GM12878 (cell line): ENCODE measurements around the gene TSHB. TPM values are rescaled to one million over a fixed set of nuclear protein-coding genes. Genes with fewer than 3 reads are reported as not detected.

Experiments used
- ATAC-seq: fragments of 200-7000 bp; cut with Tn5 transposase; 3 replicates; pipeline ENCODE4 v1.9.1; 2020; ENCODE audit warnings: mild to moderate bottlenecking, moderate library complexity
- BruUV-seq: library from RNA; stranded (reverse); fragments of 400-500 nt; replicated peaks from 2 replicates; lab custom pipeline; 2021; lab: Mats Ljungman, UMichigan
- CTCF ChIA-PET: fragments of 300-600 bp; sonication (Branson Sonifier 250); formaldehyde crosslinking; extraction: SDS; loops from one replicate; lab custom pipeline; 2021; ENCODE audit warnings: inconsistent platforms; lab: Yijun Ruan, JAX
- POLR2A ChIA-PET: fragments of 350-600 bp; formaldehyde crosslinking; extraction: SDS; loops from one replicate; lab custom pipeline; 2021; ENCODE audit warnings: inconsistent platforms; lab: Charles Lee
- RAD21 ChIA-PET: fragments of 300-600 bp; sonication (Branson Sonifier 250); formaldehyde crosslinking; loops from one replicate; lab custom pipeline; 2023; ENCODE audit warnings: antibody characterized with exemption; ENCODE audit not compliant: unreplicated experiment; lab: Charles Lee
- SMC1A ChIA-PET: fragments of 300-600 bp; sonication (Branson Sonifier 250); formaldehyde crosslinking; loops from one replicate; lab custom pipeline; 2023; ENCODE audit not compliant: unreplicated experiment, uncharacterized antibody; lab: Charles Lee
- DNase-seq: peaks from one replicate; pipeline ENCODE4 v3.0.0-alpha.2; 2011; ENCODE audit warnings: low read depth, low spot score
- FAIRE-seq: peaks from 3 replicates; lab custom pipeline; 2011; peaks lifted over from hg19 to GRCh38; lab: Jason Lieb, UNC
- H2AFZ ChIP-seq: 2 replicates; pipeline ENCODE4 v1.6.0; 2011; ENCODE audit warnings: low read depth, low read length, control low read depth; ENCODE audit not compliant: control insufficient read depth
- H3K27ac ChIP-seq: 2 replicates; pipeline ENCODE4 v1.5.1; 2011; ENCODE audit warnings: control low read depth; ENCODE audit not compliant: control insufficient read depth, insufficient read depth
- H3K27me3 ChIP-seq, 2 experiments: replicated peaks in 1 of 2; 2 replicates each; pipeline versions ENCODE4 v1.6.0 to v1.6.1; 2011; ENCODE audit warnings: low read length in 1 of 2; ENCODE audit not compliant: control insufficient read depth in 2 of 2, insufficient read depth in 2 of 2
- H3K36me3 ChIP-seq, 2 experiments: 2 replicates each; pipeline ENCODE4 v1.5.1; 2011; ENCODE audit warnings: low read length in 1 of 2; ENCODE audit not compliant: control insufficient read depth in 2 of 2, insufficient read depth in 2 of 2
- H3K4me1 ChIP-seq: 2 replicates; pipeline ENCODE4 v1.6.1; 2011; ENCODE audit warnings: mild to moderate bottlenecking, low read length, moderate library complexity, mixed read lengths; ENCODE audit not compliant: control insufficient read depth, insufficient read depth
- H3K4me2 ChIP-seq: 2 replicates; pipeline ENCODE4 v1.6.0; 2011; ENCODE audit warnings: control low read depth; ENCODE audit not compliant: control insufficient read depth, insufficient read depth
- H3K4me3 ChIP-seq: fragments of 200-600 bp; sonication (generic); 2 replicates; pipeline ENCODE4 v1.5.1; 2016
- H3K79me2 ChIP-seq: 2 replicates; pipeline ENCODE4 v1.6.0; 2011; ENCODE audit warnings: low read length; ENCODE audit not compliant: control insufficient read depth, insufficient read depth
- H3K9ac ChIP-seq: 2 replicates; pipeline ENCODE4 v1.8.0; 2011; ENCODE audit warnings: low read length, control low read depth, mixed read lengths; ENCODE audit not compliant: control insufficient read depth, insufficient read depth
- H3K9me3 ChIP-seq: replicated peaks from 3 replicates; pipeline ENCODE4 v1.5.1; 2011; ENCODE audit warnings: mild to moderate bottlenecking, low read length; ENCODE audit not compliant: control insufficient read depth, insufficient read depth
- H4K20me1 ChIP-seq: 2 replicates; pipeline ENCODE4 v1.6.0; 2011; ENCODE audit not compliant: control insufficient read depth, insufficient read depth
- HCFC1 ChIP-seq: fragments of 150-350 bp; IDR thresholded peaks from 2 replicates; pipeline ENCODE4 v1.6.1; 2014; ENCODE audit warnings: low read length
- KDM1A ChIP-seq: fragments of 200-600 bp; sonication (generic); IDR thresholded peaks from 2 replicates; pipeline ENCODE4 v1.6.1; 2016; ENCODE audit warnings: borderline replicate concordance
- NBN ChIP-seq: fragments of 450-650 bp; IDR thresholded peaks from 2 replicates; pipeline ENCODE4 v1.6.1; 2016
- POU2F2 ChIP-seq: IDR thresholded peaks from 3 replicates; pipeline ENCODE4 v1.6.1; 2011; ENCODE audit warnings: low read depth, mild to moderate bottlenecking, low read length, borderline replicate concordance
- RBBP5 ChIP-seq: fragments of 200-600 bp; sonication (generic); conservative IDR thresholded peaks from 2 replicates; pipeline ENCODE4 v1.6.1; 2016
- SMARCA5 ChIP-seq: fragments of 450-650 bp; IDR thresholded peaks from 2 replicates; pipeline ENCODE4 v1.6.1; 2017; ENCODE audit warnings: mild to moderate bottlenecking
- TCF3 ChIP-seq: IDR thresholded peaks from 2 replicates; pipeline ENCODE4 v1.6.1; 2012; ENCODE audit warnings: low read depth, mild to moderate bottlenecking, low read length, borderline replicate concordance; ENCODE audit not compliant: insufficient read depth
- WGBS: methylation state at CpG from one replicate; pipeline ENCODE4 v1.1.6; 2016; ENCODE audit warnings: low lambda C conversion rate; ENCODE audit not compliant: insufficient replicate concordance, insufficient coverage; ENCODE audit errors: missing lambda C conversion rate; 5-methylcytosine and 5-hydroxymethylcytosine counted together
- in situ Hi-C: fragments of 300-500 bp; cut with MboI; formaldehyde crosslinking; loops from 9 replicates; pipeline ENCODE4 v1.14.3; 2018; ENCODE audit warnings: mixed read lengths
- intact Hi-C: fragments of 100-400 bp; cut with micrococcal nuclease; formaldehyde crosslinking; loops from one replicate; pipeline ENCODE4 v1.14.2; 2022; ENCODE audit not compliant: unreplicated experiment
- polyA plus RNA-seq, 11 experiments: library from polyadenylated mRNA; depleted of rRNA in 4 of 11; unstranded in 6 of 11; stranded (reverse) in 5 of 11; fragments of >200 nt; fragmentation: Nextera tagmentation in 4 of 11; fragmentation: Illumina TruSeq in 1 of 11; extraction: Ambion mirVana in 4 of 11; extraction: Trizol in 1 of 11; gene quantifications; 1 replicate in 1 of 11; 2 replicates in 10 of 11; pipeline versions ENCODE4 v1.2.1 to v1.2.3, GENCODE V29; 2011 to 2016; ENCODE audit warnings: inconsistent platforms in 2 of 11, missing spikeins in 2 of 11, low read depth in 1 of 11
- total RNA-seq, 4 experiments: library from RNA; depleted of rRNA in 3 of 4; stranded (reverse); fragments of >200 nt in 3 of 4; fragmentation: Illumina TruSeq in 1 of 4; extraction: Trizol in 1 of 4; gene quantifications; 2 replicates each; pipeline versions ENCODE4 v1.2.1 to v1.2.3, GENCODE V29; 2013 to 2021
- TF ChIP-seq, protein P1 (sequence below): fragments of 450-650 bp; IDR thresholded peaks from 2 replicates; pipeline ENCODE4 v1.6.1; 2018; ENCODE audit warnings: mild to moderate bottlenecking, low read depth, moderate library complexity; ENCODE audit not compliant: partially characterized antibody
- TF ChIP-seq, protein P2 (sequence below): fragments of 450-650 bp; IDR thresholded peaks from 2 replicates; pipeline ENCODE4 v1.6.1; 2018; ENCODE audit warnings: borderline replicate concordance, mild to moderate bottlenecking; ENCODE audit not compliant: partially characterized antibody

Gene TSHB
- total and polyA plus RNA-seq, 10 of the 15 experiments (the other 5 are each of a cell fraction or from before 2014, with no cell fraction given), result not detected

DNA sequence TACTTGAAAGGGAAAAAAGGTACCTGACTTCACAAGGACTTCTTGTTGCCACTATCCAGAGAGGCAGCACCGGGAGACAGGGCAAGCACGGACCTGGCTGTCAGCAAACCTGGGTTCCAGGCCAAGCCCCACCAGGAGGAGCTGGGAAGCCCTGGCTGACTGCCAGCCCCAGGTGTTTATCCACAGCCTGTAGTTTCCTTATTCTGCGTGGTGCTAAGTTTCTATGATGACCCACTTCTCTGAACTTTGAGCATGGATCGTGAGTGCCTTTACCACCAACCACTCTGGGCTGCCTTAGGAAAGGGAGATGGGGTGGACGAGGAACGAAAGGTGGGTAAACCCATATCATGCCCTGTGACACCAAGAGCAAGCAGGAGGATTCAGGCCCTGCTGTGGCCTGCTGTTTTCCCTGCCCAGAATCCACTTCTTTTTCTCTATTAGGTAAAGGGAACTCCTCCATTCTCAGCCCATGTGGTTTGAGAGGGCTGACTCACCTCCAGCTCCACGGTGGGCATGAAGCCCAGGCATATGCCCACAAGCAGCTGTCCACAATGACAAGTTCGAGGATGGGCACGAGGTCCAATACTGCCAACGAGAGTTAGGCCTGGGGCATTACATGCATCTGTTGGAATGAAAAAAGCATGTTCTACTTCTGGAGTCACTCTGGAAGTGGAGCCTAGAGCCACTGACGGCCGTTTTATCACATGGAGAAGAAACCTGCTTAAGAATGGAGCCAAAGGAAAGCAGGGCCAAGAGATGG, 39.4 kb downstream of the TSHB start:
- DNase-seq, result no peak
- SMC1A ChIA-PET, result interaction anchor here (0.8 to 6.2 kb wide), 2 partner anchors 12 to 30 kb away, joined by 4 to 42 read pairs; no protein-coding TSS in a partner anchor
- FAIRE-seq, result no peak
- no peak overlapping the region for H2AFZ ChIP-seq
- no peaks in the 10 kb centered on the region for H3K79me2 ChIP-seq
- no peak overlapping the region for H3K9ac ChIP-seq
- CTCF ChIA-PET, result interaction anchor here (3.0 to 5.2 kb wide), 2 partner anchors 12 to 17 kb away, joined by 15 to 52 read pairs; no protein-coding TSS in a partner anchor
- no peak overlapping the region for H3K27ac ChIP-seq
- no peaks in the 10 kb centered on the region for H3K36me3 ChIP-seq
- RAD21 ChIA-PET, result interaction anchor here (0.6 to 5.3 kb wide), 2 partner anchors 12 to 107 kb away, joined by 3 to 25 read pairs; no protein-coding TSS in a partner anchor
- no TSS peak for BruUV-seq
- no peaks in the 10 kb centered on the region for H3K4me1 ChIP-seq
- H3K4me3 ChIP-seq, result no peak overlapping the region
- 39% methylated on average over 12 of the region's 12 CpGs for WGBS
- H3K27me3 ChIP-seq, result no peaks in the 10 kb centered on the region; a peak in 1 of 4 replicates
- H4K20me1 ChIP-seq, result no peaks in the 10 kb centered on the region
- intact Hi-C loops, result no loop called here
- no peak for ATAC-seq
- in situ Hi-C loops, result no loop called here
- H3K9me3 ChIP-seq, result no peaks in the 10 kb centered on the region
- POLR2A ChIA-PET, result no interaction called here
- no peak for TF ChIP-seq NBN
- no peak for TF ChIP-seq RBBP5
- TF ChIP-seq HCFC1, result no peak
- TF ChIP-seq KDM1A, result no peak
- H3K4me2 ChIP-seq, result no peak overlapping the region

DNA sequence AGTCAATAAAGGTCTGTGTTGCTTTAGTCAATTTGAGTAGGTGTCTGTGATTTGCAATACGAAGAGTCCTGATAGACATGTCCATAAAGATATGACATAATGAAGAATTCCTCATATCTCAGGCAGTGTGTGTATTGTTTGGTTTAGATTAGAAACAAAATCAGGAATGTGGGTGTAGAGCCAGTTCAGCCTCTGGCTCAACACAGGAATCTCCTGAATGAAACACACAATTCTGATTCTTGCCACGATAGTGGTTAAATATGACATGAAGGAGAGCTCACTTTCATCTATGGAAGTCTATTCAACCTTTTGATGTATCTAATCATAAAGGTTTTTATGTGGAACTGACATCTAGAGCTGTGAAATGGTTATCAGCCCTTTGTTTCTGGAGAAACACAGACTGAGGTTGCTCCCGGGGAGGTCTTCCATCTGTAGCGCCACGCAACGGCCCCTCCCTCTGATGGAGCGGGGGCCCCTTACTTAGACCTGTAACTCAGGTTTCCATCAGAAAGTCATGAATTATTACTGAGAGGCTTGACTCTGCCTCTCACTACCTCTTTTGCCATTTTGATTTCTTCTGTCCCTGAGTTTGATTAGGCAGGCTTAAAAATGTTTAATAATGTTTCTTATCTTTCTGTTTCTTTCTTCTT, 40.2 kb downstream of the TSHB start:
- Histone ChIP-seq H3K27me3 (no peaks in the 10 kb centered on the region; a peak in 2 of 4 replicates), H2AFZ (no peak overlapping the region), H3K36me3 (no peaks in the 10 kb centered on the region), H4K20me1 (no peaks in the 10 kb centered on the region), H3K9me3 (no peaks in the 10 kb centered on the region), H3K79me2 (no peaks in the 10 kb centered on the region), H3K4me3 (no peak overlapping the region), H3K9ac (no peak overlapping the region), H3K4me1 (no peaks in the 10 kb centered on the region), H3K27ac (no peak overlapping the region), H3K4me2 (no peak overlapping the region)
- no TSS peak for BruUV-seq
- ATAC-seq (no peak), DNase-seq (no peak), FAIRE-seq (no peak)
- POLR2A ChIA-PET, result interaction anchor here (1.7 kb wide), 1 partner anchor 11 kb away, joined by 10 read pairs; no protein-coding TSS in a partner anchor
- RAD21 ChIA-PET, result interaction anchor here (1.8 to 5.3 kb wide), 3 partner anchors 13 to 42 kb away, joined by 11 to 25 read pairs (median 11); no protein-coding TSS in a partner anchor
- in situ Hi-C loops, result no loop called here
- SMC1A ChIA-PET, result interaction anchor here (0.8 to 6.2 kb wide), 4 partner anchors 12 to 29 kb away, joined by 4 to 42 read pairs (median 22); no protein-coding TSS in a partner anchor
- 69% methylated on average over 7 of the region's 7 CpGs for WGBS
- intact Hi-C loops, result no loop called here
- CTCF ChIA-PET, result interaction anchor here (0.6 to 7.5 kb wide), 3 partner anchors 18 to 684 kb away, joined by 3 to 44 read pairs (median 6); no protein-coding TSS in a partner anchor
- TF ChIP-seq TCF3 (no peak), SMARCA5 (no peak), POU2F2 (no peak)
- TF ChIP-seq, protein P1, sequence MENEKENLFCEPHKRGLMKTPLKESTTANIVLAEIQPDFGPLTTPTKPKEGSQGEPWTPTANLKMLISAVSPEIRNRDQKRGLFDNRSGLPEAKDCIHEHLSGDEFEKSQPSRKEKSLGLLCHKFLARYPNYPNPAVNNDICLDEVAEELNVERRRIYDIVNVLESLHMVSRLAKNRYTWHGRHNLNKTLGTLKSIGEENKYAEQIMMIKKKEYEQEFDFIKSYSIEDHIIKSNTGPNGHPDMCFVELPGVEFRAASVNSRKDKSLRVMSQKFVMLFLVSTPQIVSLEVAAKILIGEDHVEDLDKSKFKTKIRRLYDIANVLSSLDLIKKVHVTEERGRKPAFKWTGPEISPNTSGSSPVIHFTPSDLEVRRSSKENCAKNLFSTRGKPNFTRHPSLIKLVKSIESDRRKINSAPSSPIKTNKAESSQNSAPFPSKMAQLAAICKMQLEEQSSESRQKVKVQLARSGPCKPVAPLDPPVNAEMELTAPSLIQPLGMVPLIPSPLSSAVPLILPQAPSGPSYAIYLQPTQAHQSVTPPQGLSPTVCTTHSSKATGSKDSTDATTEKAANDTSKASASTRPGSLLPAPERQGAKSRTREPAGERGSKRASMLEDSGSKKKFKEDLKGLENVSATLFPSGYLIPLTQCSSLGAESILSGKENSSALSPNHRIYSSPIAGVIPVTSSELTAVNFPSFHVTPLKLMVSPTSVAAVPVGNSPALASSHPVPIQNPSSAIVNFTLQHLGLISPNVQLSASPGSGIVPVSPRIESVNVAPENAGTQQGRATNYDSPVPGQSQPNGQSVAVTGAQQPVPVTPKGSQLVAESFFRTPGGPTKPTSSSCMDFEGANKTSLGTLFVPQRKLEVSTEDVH, result no peak
- TF ChIP-seq, protein P2, sequence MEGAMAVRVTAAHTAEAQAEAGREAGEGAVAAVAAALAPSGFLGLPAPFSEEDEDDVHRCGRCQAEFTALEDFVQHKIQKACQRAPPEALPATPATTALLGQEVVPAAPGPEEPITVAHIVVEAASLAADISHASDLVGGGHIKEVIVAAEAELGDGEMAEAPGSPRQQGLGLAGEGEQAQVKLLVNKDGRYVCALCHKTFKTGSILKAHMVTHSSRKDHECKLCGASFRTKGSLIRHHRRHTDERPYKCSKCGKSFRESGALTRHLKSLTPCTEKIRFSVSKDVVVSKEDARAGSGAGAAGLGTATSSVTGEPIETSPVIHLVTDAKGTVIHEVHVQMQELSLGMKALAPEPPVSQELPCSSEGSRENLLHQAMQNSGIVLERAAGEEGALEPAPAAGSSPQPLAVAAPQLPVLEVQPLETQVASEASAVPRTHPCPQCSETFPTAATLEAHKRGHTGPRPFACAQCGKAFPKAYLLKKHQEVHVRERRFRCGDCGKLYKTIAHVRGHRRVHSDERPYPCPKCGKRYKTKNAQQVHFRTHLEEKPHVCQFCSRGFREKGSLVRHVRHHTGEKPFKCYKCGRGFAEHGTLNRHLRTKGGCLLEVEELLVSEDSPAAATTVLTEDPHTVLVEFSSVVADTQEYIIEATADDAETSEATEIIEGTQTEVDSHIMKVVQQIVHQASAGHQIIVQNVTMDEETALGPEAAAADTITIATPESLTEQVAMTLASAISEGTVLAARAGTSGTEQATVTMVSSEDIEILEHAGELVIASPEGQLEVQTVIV, result no peak
